Dermis microvascular lymphatic vessel endothelial cell (primary cell): ENCODE results near the gene DIP2B. TPM values are rescaled to one million over a fixed set of nuclear protein-coding genes. Genes with fewer than 3 reads are reported as not detected.
A peak's percentile ranks its signal among the peaks of the same experiment; 100 is the strongest.

ENCODE experiments used
- DNase-seq, 2 donors: peaks; one replicate each; pipeline versions ENCODE4 v3.0.0 to v3.0.0-alpha.2; 2010; ENCODE audit warnings: low read depth in 2 of 2
- total RNA-seq: library from RNA; depleted of rRNA; stranded (reverse); fragments of >200 nt; gene quantifications from 2 replicates; pipeline ENCODE4 v1.2.1, GENCODE V29; 2014

Gene DIP2B
- total RNA-seq, 1 donor from 2014 or later, result 24.8 TPM

- no peak for DNase-seq
Observed at GRCh38 chr12:50611021-50611744, 106.4 kb downstream of the DIP2B start.

GRCh38 chr12:50612882-50613281, 108.1 kb downstream of the DIP2B start:
- DNase-seq, result no peak

DNA sequence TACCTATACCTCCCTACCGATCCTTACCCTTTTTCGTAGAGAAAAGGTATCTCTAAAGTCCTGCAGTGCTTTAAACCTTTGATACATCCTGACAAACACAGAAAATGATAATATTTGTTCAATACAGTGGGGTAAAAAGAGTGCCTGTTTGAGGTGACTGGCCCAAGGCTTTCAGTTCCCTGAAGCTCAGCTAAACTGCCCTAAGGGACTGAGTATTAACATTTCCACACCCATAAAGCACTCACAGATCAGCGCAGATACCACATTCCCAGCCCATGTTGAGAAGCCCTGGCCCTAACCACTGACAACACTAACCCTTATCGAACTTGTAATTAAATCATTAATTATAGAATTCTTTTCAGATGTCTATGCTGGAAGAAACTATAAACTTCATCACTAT, 108.7 kb downstream of the DIP2B start:
- DNase-seq, result no peak

GRCh38 chr12:50614167-50614759, 109.5 kb downstream of the DIP2B start:
- peak in 1 of 2 donors; percentile 33 for DNase-seq

- no peak for DNase-seq
Observed at GRCh38 chr12:50615145-50615906, 110.5 kb downstream of the DIP2B start.

- no peak for DNase-seq
Observed at GRCh38 chr12:50615907-50616296, 111.1 kb downstream of the DIP2B start.

DNA sequence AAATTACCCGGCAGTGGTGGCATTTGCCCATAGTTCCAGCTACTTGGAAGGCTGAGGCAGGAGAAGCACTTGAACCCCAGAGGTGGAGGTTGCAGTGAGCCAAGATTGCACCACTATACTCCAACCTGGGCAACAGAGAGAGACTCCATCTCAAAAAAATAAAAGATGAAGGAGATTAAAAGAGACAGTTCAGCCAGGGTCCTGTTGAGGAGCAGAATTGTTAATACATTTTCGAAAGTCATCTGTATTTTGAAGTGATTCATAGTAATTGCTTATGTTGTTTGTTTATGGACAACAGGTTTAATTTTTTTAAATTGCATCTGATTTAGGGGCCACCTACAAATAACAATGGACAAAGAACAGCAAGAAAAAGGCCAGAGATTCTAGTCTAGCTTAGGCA, 112.9 kb downstream of the DIP2B start:
- DNase-seq, result no peak

- no peak for DNase-seq
Observed at GRCh38 chr12:50618864-50619609, 114.3 kb downstream of the DIP2B start.

GRCh38 chr12:50619610-50619958, 114.8 kb downstream of the DIP2B start:
- no peak for DNase-seq

DNA sequence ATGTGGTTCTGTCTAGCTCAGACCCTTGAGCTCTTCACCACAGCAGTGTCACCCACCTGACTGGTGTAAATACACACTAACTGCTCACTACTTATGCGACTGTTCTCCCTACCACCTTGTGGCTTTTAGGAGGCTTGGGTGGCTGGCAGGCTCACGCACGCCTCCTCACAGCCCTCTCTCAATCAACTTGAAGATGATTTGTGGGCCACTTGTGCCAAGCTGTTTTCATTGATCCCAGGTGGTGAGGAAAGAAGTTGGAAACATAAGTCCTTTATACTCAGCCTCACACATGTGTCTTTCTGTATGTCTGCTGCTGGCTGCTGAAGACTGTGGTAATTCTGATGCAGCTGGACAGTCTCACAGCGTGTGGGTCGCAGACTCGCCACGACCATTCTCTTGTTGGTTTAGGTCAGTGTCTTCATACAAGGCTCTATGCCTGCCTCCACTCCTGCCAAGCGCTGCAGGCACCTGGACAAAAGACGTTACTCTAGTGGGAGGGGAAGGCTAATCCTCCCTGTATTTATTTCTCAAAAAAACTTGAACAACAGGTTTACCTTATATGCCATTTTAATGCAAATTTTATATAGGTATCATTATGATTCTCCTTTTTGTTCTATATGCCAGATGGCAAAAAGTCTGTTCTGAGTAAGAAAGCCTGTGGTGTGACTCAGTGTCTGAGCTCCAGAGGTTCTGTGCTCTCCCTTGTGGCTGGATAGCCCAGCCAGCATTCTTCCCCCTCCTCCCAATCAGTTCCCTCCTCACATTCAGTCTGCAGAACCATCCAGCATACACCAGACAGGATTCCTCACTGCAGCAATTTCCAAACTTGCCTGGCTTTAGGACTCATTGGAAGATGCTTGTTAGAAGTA, 115.6 kb downstream of the DIP2B start:
- no peak for DNase-seq

DNA sequence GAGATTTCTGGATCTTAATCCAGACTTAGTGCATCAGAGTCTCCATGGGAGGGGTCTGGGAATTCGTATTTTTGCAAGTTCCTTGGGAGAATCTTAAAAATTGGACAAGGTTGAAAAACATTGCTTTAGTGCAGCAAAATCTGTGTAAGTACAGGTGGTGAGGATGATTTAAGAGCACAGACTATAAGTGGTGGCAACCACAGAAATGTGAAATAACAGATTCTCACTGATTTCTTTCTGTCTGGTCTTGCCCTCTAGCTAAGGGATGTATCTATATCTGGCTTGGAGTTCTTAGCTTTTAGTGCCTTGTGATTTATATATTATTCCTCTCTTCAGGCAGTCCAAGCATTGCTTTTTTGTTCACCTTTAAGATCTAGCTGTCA, 116.2 kb downstream of the DIP2B start:
- no peak for DNase-seq

- DNase-seq, result peak in 1 of 2 donors; percentile 9
Observed at GRCh38 chr12:50621399-50622300, 116.9 kb downstream of the DIP2B start.

- DNase-seq, result peak; percentile 6 to 55
Observed at GRCh38 chr12:50625029-50625925, 120.5 kb downstream of the DIP2B start.

DNA sequence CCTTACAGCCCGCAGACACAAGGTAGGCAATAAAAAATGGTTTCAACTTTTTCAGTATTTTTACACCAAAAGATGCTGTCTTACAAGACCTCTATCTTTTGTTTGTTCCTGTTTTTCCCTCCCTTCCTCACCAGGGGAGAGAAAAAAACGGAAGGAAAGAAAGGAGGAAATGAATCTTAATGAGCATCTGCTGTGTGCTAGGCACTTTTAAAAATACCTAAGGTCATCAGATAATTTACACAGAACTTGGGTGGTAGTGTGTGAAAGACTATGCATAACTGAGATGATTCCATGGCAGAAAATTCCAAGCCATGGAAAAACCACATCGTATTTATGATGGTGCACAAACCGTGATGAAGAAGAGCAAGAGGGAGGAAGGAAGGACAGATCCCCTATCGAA, 121.2 kb downstream of the DIP2B start:
- DNase-seq, result no peak

GRCh38 chr12:50627491-50627890, 122.7 kb downstream of the DIP2B start:
- no peak for DNase-seq

- DNase-seq, result no peak
Observed at GRCh38 chr12:50628394-50628793, 123.6 kb downstream of the DIP2B start.

DNA sequence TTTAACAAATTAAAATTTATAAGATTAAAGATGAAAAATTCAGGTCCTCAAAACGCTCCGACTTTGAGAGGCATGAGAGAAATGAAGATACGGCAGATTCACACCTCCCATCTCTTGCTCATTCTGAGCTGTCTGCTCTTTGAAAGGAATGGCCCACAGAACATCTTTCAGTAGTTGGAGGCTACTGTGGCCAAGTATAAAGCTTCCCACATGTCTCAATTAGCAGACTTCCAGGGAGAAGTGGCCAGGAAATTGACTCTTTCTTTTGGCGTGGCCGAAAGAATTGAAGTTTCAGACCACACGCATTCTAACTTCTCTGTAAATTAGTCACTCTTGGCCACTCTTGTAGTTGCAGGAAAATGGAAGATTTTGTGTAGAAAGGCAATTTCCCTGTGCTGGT, 129.2 kb downstream of the DIP2B start:
- peak in 1 of 2 donors; percentile 25 for DNase-seq

GRCh38 chr12:50634379-50634778, 129.6 kb downstream of the DIP2B start:
- no peak for DNase-seq

GRCh38 chr12:50635364-50635763, 130.6 kb downstream of the DIP2B start:
- DNase-seq, result no peak
